ENCODE measurements around the gene CFAP298.

GRCh38 chr21:32581732-32582131, 30.4 kb downstream of the CFAP298 start:
- no peak for TF ChIP-seq CTCF (IDR thresholded peaks at IDR 0.05)
- no peak for TF ChIP-seq POLR2A (IDR thresholded peaks at IDR 0.05; ENCODE audit: low read depth)
- TF ChIP-seq EP300 (IDR thresholded peaks at IDR 0.05) = no peak
- TF ChIP-seq POLR2AphosphoS5 (IDR thresholded peaks at IDR 0.05) = no peak
